ENCODE measurements around the gene SERPINE3.

GRCh38 chr13:51371768-51372399, 32.4 kb downstream of the SERPINE3 start:
- TF ChIP-seq, protein P1, sequence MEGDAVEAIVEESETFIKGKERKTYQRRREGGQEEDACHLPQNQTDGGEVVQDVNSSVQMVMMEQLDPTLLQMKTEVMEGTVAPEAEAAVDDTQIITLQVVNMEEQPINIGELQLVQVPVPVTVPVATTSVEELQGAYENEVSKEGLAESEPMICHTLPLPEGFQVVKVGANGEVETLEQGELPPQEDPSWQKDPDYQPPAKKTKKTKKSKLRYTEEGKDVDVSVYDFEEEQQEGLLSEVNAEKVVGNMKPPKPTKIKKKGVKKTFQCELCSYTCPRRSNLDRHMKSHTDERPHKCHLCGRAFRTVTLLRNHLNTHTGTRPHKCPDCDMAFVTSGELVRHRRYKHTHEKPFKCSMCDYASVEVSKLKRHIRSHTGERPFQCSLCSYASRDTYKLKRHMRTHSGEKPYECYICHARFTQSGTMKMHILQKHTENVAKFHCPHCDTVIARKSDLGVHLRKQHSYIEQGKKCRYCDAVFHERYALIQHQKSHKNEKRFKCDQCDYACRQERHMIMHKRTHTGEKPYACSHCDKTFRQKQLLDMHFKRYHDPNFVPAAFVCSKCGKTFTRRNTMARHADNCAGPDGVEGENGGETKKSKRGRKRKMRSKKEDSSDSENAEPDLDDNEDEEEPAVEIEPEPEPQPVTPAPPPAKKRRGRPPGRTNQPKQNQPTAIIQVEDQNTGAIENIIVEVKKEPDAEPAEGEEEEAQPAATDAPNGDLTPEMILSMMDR (IDR thresholded peaks at IDR 0.05): no peak
- no peak for TF ChIP-seq POLR2A (IDR thresholded peaks at IDR 0.05)
- no peak for TF ChIP-seq EP300 (IDR thresholded peaks at IDR 0.05)
